GM18873 (cell line): ENCODE results near the gene LAMTOR2.

Experiments
- ATAC-seq: cut with Tn5 transposase; IDR thresholded peaks from one replicate; pipeline ENCODE4 v1.9.1; 2021; ENCODE audit warnings: mild to moderate bottlenecking, moderate library complexity, moderate number of reproducible peaks; ENCODE audit not compliant: unreplicated experiment, low FRiP score

The LAMTOR2 gene

DNA sequence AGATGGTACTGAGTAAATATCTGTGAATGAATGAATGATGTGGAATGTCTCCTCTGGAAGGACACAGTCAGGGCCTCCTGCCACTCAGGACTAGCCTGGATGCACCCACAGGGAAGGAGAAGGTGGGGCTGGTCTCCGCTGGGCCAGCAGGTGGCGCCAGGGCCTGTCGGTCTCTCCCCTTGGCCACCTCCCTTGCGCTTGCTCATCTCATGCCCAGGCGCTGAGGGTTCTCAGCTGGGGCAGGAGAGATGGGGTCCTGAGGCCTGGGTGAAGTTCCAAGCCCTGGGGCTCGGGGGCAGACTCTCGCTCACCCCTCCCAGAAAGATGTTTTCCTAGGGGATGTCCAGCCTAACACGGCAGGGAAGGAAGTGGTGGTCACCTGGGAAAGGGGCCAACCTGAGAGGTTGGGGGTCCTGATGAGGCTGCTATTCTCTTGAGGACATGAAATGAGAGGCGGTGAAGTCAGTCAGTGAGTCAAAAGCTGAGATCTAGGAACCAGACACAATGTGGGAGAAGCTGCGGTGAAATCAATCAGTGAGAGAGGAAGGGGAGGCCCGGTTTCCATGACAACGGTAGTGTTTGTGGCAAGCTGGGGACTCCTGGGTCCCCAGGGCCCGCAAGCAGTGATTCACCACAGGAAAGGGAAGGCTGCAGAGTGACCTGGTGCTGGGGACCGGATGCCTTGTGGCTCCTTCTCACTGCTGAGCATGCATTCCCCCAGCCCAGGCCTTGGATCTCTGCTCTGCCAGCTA, 42.2 kb downstream of the LAMTOR2 start:
- ATAC-seq = peak; percentile 39

DNA sequence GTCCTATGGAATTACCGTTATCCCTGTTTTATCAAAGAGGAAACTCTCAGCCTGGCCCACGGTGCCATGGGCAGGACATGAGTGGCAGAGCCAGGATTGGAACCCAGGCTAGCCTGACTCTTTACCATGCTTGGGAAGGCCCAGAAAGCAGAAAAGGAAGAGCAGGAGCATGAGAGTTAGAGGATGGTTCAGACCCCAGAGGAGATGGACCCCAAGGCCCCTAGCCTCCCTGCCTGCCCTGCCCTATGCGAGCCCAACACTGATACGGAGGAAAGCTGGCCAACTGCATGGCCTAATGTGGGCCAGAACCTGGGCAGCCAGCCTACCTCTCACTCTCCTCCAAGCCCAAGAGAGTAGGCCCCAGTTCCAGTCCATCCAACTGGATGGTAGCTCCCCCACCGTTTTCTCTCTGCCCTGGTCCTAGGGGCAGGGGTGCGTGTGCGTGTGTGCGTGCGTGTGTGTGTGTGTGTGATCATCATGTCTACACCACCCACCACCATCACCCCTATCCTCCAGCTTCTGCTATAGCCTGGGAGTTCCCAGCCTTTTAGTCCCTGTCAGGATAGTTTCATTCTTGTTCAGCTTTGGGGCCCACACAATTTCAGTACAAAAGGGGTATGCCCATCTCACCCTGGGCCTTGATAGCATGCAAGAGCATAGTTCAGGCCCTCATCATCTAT, 43.1 kb downstream of the LAMTOR2 start:
- no peak for ATAC-seq

DNA sequence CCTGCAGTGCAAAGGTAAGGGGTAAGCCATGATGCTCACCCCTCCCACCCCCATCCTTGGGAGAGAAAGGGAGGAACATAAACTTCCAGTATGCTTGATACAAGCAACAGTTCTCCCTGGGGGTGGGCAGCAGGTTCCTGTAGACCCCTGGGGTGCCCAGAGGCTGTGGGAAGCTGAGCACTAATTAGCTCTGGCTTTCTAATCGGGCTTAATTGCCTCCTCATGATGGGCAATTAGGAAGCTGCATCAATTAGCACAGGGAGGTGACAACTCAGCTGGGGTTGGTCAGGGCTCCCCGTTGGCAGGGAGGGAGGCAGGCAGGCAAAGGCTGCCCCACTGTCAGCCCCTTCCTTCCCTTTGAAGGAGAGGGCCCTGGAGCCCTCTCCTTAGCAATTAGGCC, 44.2 kb downstream of the LAMTOR2 start:
- no peak for ATAC-seq

DNA sequence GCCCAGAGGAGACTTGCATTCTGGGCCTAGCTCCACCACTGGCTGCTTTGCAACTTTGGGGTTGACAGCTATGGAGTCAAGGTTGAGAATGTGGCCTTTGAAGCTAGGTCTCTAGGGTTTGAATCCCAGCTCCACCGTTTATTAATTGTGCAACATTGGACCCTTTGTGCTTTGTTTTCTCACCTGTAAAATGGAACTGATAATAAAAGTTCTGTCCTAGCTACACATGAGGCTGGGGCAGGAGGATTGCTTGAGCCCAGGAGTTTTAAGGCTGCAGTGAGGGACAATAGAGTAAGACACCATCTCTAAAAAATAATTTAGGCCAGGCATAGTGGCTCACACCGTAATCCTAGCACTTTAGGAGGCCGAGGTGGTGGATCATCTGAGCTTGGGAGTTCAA, 44.7 kb downstream of the LAMTOR2 start:
- ATAC-seq = no peak

DNA sequence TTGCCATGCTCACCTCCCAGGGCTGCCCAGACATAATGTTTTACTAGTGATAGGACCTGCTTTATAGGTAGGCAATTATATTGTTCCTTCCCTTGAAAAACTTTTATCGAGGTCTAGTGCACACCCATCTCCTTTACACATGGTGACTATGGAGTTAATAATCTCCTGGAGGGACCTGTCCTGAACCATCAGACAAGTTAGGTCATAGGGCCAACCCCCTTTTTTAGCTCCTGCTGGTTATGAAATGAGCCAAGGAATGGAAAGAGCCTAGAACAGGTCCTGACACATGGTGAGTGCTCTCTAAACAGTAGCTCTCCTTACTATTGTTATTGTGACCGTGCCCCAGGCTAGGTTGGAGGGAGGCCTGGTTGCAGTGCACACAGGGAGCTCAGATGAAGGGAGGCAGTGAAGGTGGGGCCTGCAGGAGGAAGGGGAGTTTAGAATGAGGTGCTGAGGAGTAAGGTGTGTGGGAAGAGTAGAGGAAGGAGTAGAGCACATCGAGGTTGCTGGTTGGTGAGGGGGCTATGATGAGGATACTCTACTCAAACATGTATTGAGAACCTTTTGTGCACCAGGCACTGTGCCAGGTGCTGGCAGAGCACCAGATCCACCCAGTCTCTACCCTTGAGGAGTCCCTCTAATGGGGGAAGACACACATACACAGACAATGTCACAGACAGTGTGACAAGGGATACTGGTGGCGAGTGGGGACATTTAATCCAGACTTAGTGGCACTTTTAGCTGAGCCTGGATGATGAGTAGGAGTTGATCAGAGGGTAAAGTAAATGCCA, 45.8 kb downstream of the LAMTOR2 start:
- no peak for ATAC-seq

DNA sequence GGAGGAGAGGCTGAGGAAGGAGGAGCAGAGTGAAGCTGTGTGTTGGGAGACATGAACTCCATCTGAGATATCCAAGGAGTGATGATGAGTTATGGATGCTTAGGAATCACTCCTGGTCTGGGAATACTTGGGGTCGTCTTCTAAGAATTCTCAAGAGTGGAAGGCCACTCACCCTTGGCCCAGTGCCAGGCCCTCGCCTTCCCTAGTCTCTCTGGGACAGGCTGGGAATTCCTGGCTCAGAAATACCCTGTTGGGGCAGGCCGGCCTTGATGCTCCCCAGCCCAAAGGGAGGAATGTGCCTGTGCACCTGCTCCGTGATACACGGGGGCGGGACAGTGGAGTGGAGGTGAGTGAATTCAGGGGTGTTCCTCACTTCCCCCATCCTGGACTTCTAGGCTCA, 47.3 kb downstream of the LAMTOR2 start:
- no peak for ATAC-seq

DNA sequence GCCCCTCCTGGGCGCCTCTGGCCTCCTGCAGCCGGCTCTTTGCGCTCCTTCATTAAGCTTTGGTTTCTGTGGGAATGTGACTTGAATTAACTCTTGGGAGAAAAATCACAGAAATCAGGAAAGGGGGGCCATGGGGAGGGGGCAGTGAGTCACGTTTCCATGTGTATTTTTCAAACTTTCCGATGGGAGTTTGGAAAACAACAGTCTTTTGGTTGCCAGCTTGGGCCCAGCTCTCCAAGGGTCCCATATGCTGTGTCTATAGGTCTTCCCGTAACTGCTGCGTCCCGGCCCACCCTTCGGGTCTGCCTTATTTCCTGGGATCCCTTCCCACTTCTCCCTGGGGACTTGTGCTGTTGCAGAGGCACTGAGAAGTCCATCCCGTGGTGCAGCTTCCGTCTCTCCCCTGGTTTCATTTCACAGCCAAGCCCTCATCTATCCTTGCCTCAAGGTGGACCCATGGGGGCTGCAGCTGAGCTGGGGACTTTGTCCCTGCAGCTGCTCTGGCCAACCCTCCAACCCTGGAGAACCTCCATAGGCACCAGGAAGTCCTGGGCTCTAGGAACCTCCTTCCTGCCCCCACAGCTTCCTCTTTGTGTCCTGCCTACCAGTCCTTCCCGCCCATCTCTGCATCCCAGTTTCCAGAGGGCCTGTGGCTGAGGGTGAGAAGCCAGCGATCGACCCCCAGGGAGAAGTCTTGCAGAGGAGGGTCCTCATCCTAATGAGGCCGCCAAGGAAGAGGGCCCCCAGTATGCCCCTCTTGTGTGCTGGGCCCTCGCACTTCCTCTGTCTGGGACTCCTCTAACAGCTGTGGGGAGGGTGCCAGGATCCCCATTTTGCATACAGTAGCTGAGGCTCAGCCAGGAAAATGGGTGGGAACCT, 48.3 kb downstream of the LAMTOR2 start:
- no peak for ATAC-seq

DNA sequence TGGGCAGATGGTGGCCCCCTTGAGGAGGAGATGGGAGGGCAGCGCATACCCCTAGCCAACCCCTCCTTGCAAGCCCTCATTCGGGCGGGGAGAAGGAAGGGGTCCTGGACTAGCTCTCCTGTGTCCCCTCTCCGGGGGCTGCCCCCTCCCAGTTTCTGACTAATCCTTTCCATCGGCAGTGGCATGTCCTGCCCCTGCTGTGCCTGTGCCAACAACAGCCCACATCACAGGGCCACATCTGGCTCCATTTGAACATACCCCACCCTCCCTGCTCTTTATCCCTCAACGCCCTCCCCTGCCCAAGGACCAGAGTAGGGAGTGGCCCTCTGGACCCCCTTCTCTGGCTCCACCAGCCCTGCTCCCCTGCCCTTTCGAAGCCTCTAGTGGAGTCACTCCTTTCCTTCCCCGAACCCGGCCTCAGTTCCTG, 49.0 kb downstream of the LAMTOR2 start:
- ATAC-seq = no peak

DNA sequence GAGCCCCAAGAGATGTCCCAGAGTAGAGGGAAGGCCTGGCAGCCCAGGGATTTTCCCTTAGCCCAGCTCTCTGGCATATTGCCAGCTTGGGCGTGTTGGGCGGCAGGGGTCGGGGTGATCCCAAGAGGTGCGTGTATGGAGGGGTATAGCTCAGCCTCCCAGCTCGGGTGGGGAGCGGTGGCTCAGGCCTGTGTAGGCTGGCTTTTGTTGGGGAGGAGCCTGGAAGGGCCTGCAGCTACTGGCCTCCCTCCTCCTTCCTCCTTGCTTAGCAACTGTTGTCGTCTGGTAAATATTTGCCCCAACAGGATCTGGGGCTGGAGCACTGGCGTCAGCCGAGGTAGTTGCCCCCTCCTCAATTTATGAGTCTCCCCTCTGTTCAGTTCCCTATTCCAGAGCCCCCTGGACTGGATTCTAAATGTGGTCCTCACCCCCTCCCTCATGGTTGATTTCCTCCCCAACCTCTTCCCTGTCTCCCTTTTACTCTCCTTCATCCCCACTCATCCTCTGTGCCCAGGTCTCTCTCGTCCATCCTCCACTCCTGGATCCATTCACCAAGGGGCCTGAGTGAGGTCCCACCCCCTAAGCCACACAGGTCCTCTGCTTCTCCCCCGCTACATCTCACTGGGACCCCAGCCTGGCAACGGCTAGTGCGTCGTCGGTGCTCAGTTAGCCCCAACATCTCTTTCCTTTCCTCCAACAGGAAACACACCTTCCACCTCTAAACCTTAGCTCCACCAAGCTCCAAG, 49.7 kb downstream of the LAMTOR2 start:
- no peak for ATAC-seq

DNA sequence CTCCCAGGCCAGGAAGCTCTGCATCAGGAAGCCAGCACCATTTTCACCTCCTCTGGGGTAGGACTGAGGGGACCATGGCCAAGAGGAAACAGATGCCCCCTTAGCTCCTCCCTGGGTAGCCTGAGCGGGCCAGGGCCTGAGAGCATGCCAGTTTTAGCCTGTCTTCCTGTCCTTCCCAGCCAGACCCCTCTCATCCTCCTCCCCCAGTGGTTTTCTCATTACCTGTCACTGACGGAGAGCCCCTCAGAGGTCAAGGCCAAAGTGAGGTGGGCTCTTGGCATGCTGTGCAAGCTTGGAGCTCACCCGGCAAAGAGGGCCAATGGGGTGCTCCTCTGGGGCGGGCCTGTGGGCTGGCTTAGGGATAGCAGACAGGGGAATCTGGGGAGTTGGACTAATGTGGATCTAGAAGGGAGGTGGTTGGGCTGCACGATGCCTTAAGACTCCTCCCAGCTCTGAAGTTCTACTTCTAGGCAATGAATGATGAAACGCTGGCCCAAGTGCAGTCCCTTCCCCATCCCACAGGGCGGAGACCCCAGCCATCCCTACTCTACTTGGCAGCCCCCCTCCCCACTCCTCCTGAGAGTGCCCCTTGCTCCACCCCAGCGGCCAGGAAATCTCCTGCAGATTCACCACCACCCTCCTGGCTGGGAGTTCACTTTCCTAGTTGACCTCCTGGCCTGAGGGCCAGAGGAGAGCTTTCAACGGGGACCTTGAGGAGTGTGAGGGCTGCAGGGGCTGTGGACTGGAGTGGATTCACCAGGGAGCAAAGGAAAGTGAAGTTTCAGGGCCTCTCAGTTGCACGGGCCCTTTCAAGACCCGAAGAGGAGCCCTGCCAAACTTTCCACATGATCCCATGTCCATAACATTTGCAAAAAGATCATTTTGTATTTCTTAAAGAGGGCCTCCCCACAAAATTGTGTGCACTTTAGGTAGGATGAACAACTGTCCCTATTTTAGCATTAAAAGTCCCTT, 50.6 kb downstream of the LAMTOR2 start:
- no peak for ATAC-seq

DNA sequence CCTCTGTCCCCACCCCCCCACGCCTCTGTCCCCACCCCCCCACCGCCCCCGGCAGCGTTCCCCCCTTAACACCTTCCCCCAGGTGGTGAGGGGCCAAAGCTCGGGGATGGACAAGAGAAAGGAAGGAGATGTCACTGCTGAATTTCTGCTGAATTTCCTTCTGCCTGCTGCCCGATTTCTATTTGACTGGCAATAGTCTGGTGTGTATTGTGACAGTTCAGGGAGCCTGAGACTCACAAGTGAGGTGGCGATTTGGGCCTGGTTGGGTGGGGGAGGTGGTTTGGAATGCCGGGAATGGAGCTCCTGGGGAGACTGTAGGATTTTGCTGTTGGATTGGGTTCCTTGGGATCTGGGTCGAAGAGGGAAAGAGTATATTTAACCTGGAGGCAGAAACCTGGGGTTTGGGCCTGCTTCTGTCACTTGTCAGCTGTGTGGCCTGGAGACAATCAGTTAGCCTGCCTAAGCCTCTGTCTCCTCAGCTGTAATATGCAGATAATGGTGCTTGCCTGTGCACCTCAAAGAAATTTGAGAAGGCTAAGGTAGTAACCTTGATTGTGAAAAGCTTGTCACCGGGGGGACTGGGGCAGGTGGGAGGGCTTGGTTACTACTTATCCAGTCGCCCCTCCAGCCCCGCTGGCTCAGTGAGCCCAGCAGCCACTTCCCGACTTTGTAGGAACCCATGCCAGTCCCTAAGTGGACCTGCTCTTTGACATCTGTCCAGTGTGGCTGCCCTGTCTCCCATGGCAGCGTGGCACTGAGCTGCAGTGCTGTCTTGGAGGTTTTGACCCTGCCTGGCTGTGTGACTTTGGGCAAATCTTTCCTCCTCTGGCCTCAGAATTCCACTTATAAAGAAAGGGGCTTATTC, 52.3 kb downstream of the LAMTOR2 start:
- no peak for ATAC-seq

DNA sequence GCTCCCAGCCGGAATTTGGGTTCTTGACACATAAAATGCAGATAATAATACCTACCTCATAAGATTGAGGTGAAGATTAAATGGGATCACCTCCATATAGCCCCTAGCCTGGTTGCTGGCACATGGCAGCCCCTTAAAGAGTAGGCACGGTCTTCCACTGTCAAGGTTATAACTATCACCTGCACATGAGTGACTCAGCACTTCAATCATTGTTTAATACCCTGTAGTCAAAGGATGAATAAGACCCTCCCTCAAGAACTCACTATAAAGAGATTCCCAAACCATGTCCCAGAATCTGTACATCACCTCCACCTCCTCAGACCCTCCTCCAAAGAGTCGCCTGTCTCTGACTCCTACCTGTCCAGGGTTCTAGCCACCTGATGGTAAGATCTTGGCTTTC, 53.5 kb downstream of the LAMTOR2 start:
- ATAC-seq = no peak
